HEK293 (cell line): Measurements from ENCODE around the gene CACHD1.

ENCODE experiments used
- CTCF ChIA-PET: fragments of 350-600 bp; formaldehyde crosslinking; extraction: SDS; loops from one replicate; lab custom pipeline; 2021; ENCODE audit warnings: antibody characterized with exemption; lab: Yijun Ruan, JAX
- POLR2A ChIA-PET: fragments of 300-600 bp; formaldehyde crosslinking; extraction: SDS; loops from one replicate; lab custom pipeline; 2020; ENCODE audit warnings: antibody characterized with exemption, inconsistent platforms; lab: Yijun Ruan, JAX
- H3K27ac ChIP-seq: fragments of 200-500 bp; sonication (Bioruptor generic); 2 replicates; pipeline ENCODE4 v1.5.1; 2014; ENCODE audit warnings: low read depth, low read length, control low read depth, inconsistent platforms; ENCODE audit errors: extremely low read depth
- H3K36me3 ChIP-seq, 2 experiments: fragments of 200-500 bp in 1 of 2; sonication (Bioruptor generic) in 1 of 2; 1 replicate in 1 of 2; 2 replicates in 1 of 2; pipeline ENCODE4 v1.5.1; 2014 to 2017; ENCODE audit warnings: inconsistent platforms in 2 of 2, low read length in 2 of 2; ENCODE audit not compliant: control insufficient read depth in 2 of 2, insufficient read depth in 1 of 2
- H3K4me1 ChIP-seq: fragments of 200-500 bp; sonication (Bioruptor generic); 2 replicates; pipeline ENCODE4 v1.5.1; 2014; ENCODE audit warnings: mild to moderate bottlenecking, low read length, inconsistent platforms; ENCODE audit not compliant: control insufficient read depth, insufficient read depth
- H3K4me3 ChIP-seq: 2 replicates; pipeline ENCODE4 v1.5.1; 2011; ENCODE audit warnings: low read depth, mild to moderate bottlenecking, control low read depth, low read length, moderate library complexity
- H3K9me3 ChIP-seq: fragments of 200-500 bp; sonication (Bioruptor generic); 2 replicates; pipeline ENCODE4 v1.5.1; 2014; ENCODE audit warnings: low read depth, low read length, inconsistent platforms; ENCODE audit not compliant: control insufficient read depth, insufficient read depth
- AEBP2 ChIP-seq: fragments of 450-650 bp; formaldehyde crosslinking; IDR thresholded peaks from 2 replicates; pipeline ENCODE4 v1.5.1; 2016; ENCODE audit warnings: missing biosample characterization, missing genetic modification characterization, borderline replicate concordance
- HOXD13 ChIP-seq: sonication (generic); formaldehyde crosslinking; IDR thresholded peaks from 2 replicates; pipeline ENCODE4 v1.8.0; 2022; ENCODE audit warnings: missing genetic modification reagents, borderline replicate concordance
- IKZF3 ChIP-seq: fragments of 450-650 bp; IDR thresholded peaks from 2 replicates; pipeline ENCODE4 v1.5.0; 2018; ENCODE audit warnings: missing biosample characterization, mild to moderate bottlenecking, missing genetic modification characterization, moderate library complexity
- MYNN ChIP-seq: fragments of 450-650 bp; formaldehyde crosslinking; IDR thresholded peaks from 2 replicates; pipeline ENCODE4 v1.5.1; 2016; ENCODE audit warnings: missing biosample characterization, missing genetic modification characterization, borderline replicate concordance
- PRDM1 ChIP-seq: fragments of 450-650 bp; formaldehyde crosslinking; IDR thresholded peaks from 2 replicates; pipeline ENCODE4; 2016; ENCODE audit warnings: missing biosample characterization, missing genetic modification characterization
- PRDM10 ChIP-seq: fragments of 450-650 bp; formaldehyde crosslinking; IDR thresholded peaks from 2 replicates; pipeline ENCODE4 v1.5.1; 2016; ENCODE audit warnings: missing biosample characterization, missing genetic modification characterization
- SP2 ChIP-seq: fragments of 450-650 bp; formaldehyde crosslinking; IDR thresholded peaks from 2 replicates; pipeline ENCODE4 v1.5.1; 2016; ENCODE audit warnings: missing biosample characterization, missing genetic modification characterization
- SP3 ChIP-seq: fragments of 450-650 bp; formaldehyde crosslinking; IDR thresholded peaks from 2 replicates; pipeline ENCODE4 v1.5.1; 2016; ENCODE audit warnings: missing biosample characterization, missing genetic modification characterization
- ZBTB11 ChIP-seq: fragments of 450-650 bp; formaldehyde crosslinking; conservative IDR thresholded peaks from 2 replicates; pipeline ENCODE4 v1.5.1; 2016; ENCODE audit warnings: low read depth, missing biosample characterization, missing genetic modification characterization
- ZBTB26 ChIP-seq: fragments of 450-650 bp; formaldehyde crosslinking; optimal IDR thresholded peaks from 2 replicates; pipeline ENCODE3; 2016; ENCODE audit warnings: missing biosample characterization, mild to moderate bottlenecking, missing genetic modification characterization
- ZIC2 ChIP-seq: fragments of 450-650 bp; formaldehyde crosslinking; IDR thresholded peaks from 2 replicates; pipeline ENCODE4 v1.5.1; 2016; ENCODE audit warnings: missing biosample characterization, missing genetic modification characterization
- ZNF155 ChIP-seq: fragments of 450-650 bp; formaldehyde crosslinking; IDR thresholded peaks from 2 replicates; pipeline ENCODE4 v1.5.1; 2016; ENCODE audit warnings: missing biosample characterization, missing genetic modification characterization
- ZNF202 ChIP-seq: fragments of 450-650 bp; formaldehyde crosslinking; IDR thresholded peaks from 2 replicates; pipeline ENCODE4 v1.5.1; 2016; ENCODE audit warnings: missing biosample characterization, missing genetic modification characterization, borderline replicate concordance
- ZNF214 ChIP-seq: fragments of 450-650 bp; formaldehyde crosslinking; IDR thresholded peaks from 2 replicates; pipeline ENCODE4 v1.5.1; 2017; ENCODE audit warnings: missing biosample characterization, mild to moderate bottlenecking, missing genetic modification characterization, borderline replicate concordance
- ZNF248 ChIP-seq: fragments of 450-650 bp; formaldehyde crosslinking; IDR thresholded peaks from 2 replicates; pipeline ENCODE4 v1.5.1; 2017; ENCODE audit warnings: missing biosample characterization, missing genetic modification characterization
- ZNF350 ChIP-seq: fragments of 450-650 bp; formaldehyde crosslinking; IDR thresholded peaks from 2 replicates; pipeline ENCODE4 v1.5.0; 2017; ENCODE audit warnings: missing biosample characterization, mild to moderate bottlenecking, missing genetic modification characterization
- ZNF391 ChIP-seq: fragments of 450-650 bp; formaldehyde crosslinking; IDR thresholded peaks from 2 replicates; pipeline ENCODE4 v1.5.1; 2016; ENCODE audit warnings: low read depth, missing biosample characterization, missing genetic modification characterization, borderline replicate concordance
- ZNF510 ChIP-seq: fragments of 450-650 bp; formaldehyde crosslinking; IDR thresholded peaks from 2 replicates; pipeline ENCODE4 v1.5.1; 2018; ENCODE audit warnings: mild to moderate bottlenecking, missing genetic modification characterization, missing biosample characterization; ENCODE audit not compliant: insufficient replicate concordance
- ZNF521 ChIP-seq: fragments of 450-650 bp; formaldehyde crosslinking; IDR thresholded peaks from 2 replicates; pipeline ENCODE4 v1.5.1; 2017; ENCODE audit warnings: missing biosample characterization, mild to moderate bottlenecking, missing genetic modification characterization
- ZNF585B ChIP-seq: fragments of 450-650 bp; formaldehyde crosslinking; IDR thresholded peaks from 2 replicates; pipeline ENCODE4 v1.5.1; 2016; ENCODE audit warnings: missing biosample characterization, missing genetic modification characterization
- ZNF626 ChIP-seq: fragments of 450-650 bp; sonication (Bioruptor Pico); formaldehyde crosslinking; IDR thresholded peaks from 2 replicates; pipeline ENCODE4 v1.5.1; 2018; ENCODE audit warnings: missing biosample characterization, missing genetic modification characterization, inconsistent platforms
- ZNF664 ChIP-seq: fragments of 450-650 bp; formaldehyde crosslinking; IDR thresholded peaks from 2 replicates; pipeline ENCODE4 v1.5.1; 2016; ENCODE audit warnings: missing biosample characterization, missing genetic modification characterization
- ZNF670 ChIP-seq: fragments of 450-650 bp; formaldehyde crosslinking; IDR thresholded peaks from 2 replicates; pipeline ENCODE4 v1.5.1; 2016; ENCODE audit warnings: missing biosample characterization, missing genetic modification characterization, low read depth
- ZNF843 ChIP-seq: fragments of 450-650 bp; formaldehyde crosslinking; IDR thresholded peaks from 2 replicates; pipeline ENCODE4 v1.5.1; 2016; ENCODE audit warnings: missing biosample characterization, missing genetic modification characterization

CACHD1 gene

GRCh38 chr1:64678366-64678765 is 208.4 kb downstream of the CACHD1 start (continued):
- TF ChIP-seq PRDM10 = no peak
- no peak for TF ChIP-seq ZNF664 (tag by site-specific recombination)
- TF ChIP-seq IKZF3 (tag by site-specific recombination) = no peak
- no peak for TF ChIP-seq ZBTB11 (tag by site-specific recombination)
- no peak for TF ChIP-seq ZBTB26 (tag by site-specific recombination)
- no peak for TF ChIP-seq ZNF521
- TF ChIP-seq ZNF391 (tag by site-specific recombination) = no peak
- TF ChIP-seq ZNF350 (tag by site-specific recombination) = no peak
- TF ChIP-seq ZNF585B (tag by site-specific recombination) = no peak
- no peak for TF ChIP-seq PRDM1

GRCh38 chr1:64679177-64679576 is 209.2 kb downstream of the CACHD1 start:
- no peak overlapping the region for H3K27ac ChIP-seq
- no peaks in the 10 kb centered on the region for H3K4me1 ChIP-seq
- CTCF ChIA-PET = interaction anchor here (0.6 to 1.6 kb wide), 2 partner anchors 145 to 599 kb away, joined by 3 to 7 read pairs; no protein-coding TSS in a partner anchor
- TF ChIP-seq ZNF202 (tag by site-specific recombination) (no peak), ZNF843 (tag by site-specific recombination) (no peak), ZNF214 (tag by site-specific recombination) (no peak), HOXD13 (CRISPR knock-in tag) (no peak), ZNF626 (tag by site-specific recombination) (no peak), ZNF510 (tag by site-specific recombination) (no peak), ZIC2 (tag by site-specific recombination) (no peak), SP3 (tag by site-specific recombination) (no peak), SP2 (tag by site-specific recombination) (no peak), ZNF670 (tag by site-specific recombination) (no peak), MYNN (no peak), ZNF155 (tag by site-specific recombination) (no peak), AEBP2 (tag by site-specific recombination) (no peak), ZNF248 (no peak)
- TF ChIP-seq, all 188 proteins: peak for 0
- no peaks in the 10 kb centered on the region for H3K9me3 ChIP-seq
- POLR2A ChIA-PET = no interaction called here
- peaks cover 32 to 90% of the 10 kb centered on the region in 2 experiments for H3K36me3 ChIP-seq
- no peak overlapping the region for H3K4me3 ChIP-seq
